Activated CD8-positive, alpha-beta T cell treated with anti-CD3 and anti-CD28 coated beads for 36 hours (primary cell): ENCODE data around the gene DTX3L. TPM values are rescaled to one million over a fixed set of nuclear protein-coding genes. Genes with fewer than 3 reads are reported as not detected.

Source experiments
- ATAC-seq: fragments of 200-7000 bp; cut with Tn5 transposase; one replicate; pipeline ENCODE4 v1.10.0; 2021; ENCODE audit warnings: mild to moderate bottlenecking, moderate library complexity
- CTCF ChIA-PET: fragments of 350-600 bp; sonication (Branson Sonifier 250); formaldehyde crosslinking; loops from one replicate; lab custom pipeline; 2021; ENCODE audit warnings: antibody characterized with exemption; lab: Charles Lee
- POLR2A ChIA-PET: fragments of 350-600 bp; sonication (Branson Sonifier 250); formaldehyde crosslinking; loops from one replicate; lab custom pipeline; 2021; ENCODE audit warnings: antibody characterized with exemption; lab: Charles Lee
- DNase-seq: peaks from one replicate; pipeline ENCODE4 v3.0.0-alpha.2; 2020
- H3K27ac Mint-ChIP-seq: one replicate; pipeline ENCODE4 v1.8.0; 2021; ENCODE audit warnings: mild to moderate bottlenecking, mixed read lengths
- H3K27me3 Mint-ChIP-seq: one replicate; pipeline ENCODE4 v1.8.0; 2021; ENCODE audit warnings: mixed read lengths
- H3K36me3 Mint-ChIP-seq: one replicate; pipeline ENCODE4 v1.8.0; 2021; ENCODE audit warnings: low read depth, mixed read lengths
- H3K4me1 Mint-ChIP-seq: one replicate; pipeline ENCODE4 v1.8.0; 2021; ENCODE audit warnings: low read depth, mixed read lengths
- H3K4me3 Mint-ChIP-seq: one replicate; pipeline ENCODE4 v1.8.0; 2021; ENCODE audit warnings: mild to moderate bottlenecking, moderate library complexity, mixed read lengths
- H3K9me3 Mint-ChIP-seq: one replicate; pipeline ENCODE4 v1.8.0; 2021; ENCODE audit warnings: mixed read lengths
- intact Hi-C: fragments of 100-400 bp; cut with micrococcal nuclease; formaldehyde crosslinking; loops from one replicate; pipeline ENCODE4 v1.10.0; 2022
- total RNA-seq, 2 experiments: library from RNA; stranded (reverse); gene quantifications; one replicate each; pipeline ENCODE4 v1.2.3, GENCODE V29; 2021
- TF ChIP-seq, protein P1 (sequence below): fragments of 200-600 bp; IDR thresholded peaks from one replicate; pipeline ENCODE4 v1.8.0; 2022; ENCODE audit warnings: antibody characterized with exemption, mild to moderate bottlenecking

Gene DTX3L
- total RNA-seq, 2 experiments from 2014 or later, result 22.1 to 25.9 TPM

DNA sequence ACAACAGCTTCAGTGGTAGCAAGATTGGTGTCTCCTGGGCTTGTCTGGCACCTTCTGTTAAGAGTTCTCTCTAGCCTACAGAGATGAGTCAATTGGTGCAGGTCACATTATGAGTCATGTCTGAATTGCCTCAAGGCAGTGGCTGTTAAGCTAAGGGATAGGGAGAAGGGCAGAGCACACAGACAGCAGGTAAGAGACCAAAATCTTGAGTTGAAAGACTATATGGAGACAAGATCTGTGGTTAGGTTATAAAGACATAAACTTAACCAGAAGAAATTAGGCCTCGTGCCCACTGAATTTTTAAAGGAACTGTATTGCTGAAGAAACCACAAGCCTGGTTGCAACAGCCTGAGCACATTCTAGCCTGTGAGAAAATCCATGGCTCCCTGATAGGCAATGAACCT, 30.2 kb upstream of the DTX3L start:
- H3K27me3 Mint-ChIP-seq, result no peaks in the 10 kb centered on the region
- intact Hi-C loops, result loop anchor here (1.0 kb wide), 1 partner anchor 37 kb away; no protein-coding TSS in a partner anchor
- H3K4me1 Mint-ChIP-seq, result peaks cover 38% of the 10 kb centered on the region
- peaks cover 46% of the 10 kb centered on the region for H3K36me3 Mint-ChIP-seq
- no peaks in the 10 kb centered on the region for H3K9me3 Mint-ChIP-seq
- peak overlapping the region; percentile 37 for H3K27ac Mint-ChIP-seq
- TF ChIP-seq, protein P1, sequence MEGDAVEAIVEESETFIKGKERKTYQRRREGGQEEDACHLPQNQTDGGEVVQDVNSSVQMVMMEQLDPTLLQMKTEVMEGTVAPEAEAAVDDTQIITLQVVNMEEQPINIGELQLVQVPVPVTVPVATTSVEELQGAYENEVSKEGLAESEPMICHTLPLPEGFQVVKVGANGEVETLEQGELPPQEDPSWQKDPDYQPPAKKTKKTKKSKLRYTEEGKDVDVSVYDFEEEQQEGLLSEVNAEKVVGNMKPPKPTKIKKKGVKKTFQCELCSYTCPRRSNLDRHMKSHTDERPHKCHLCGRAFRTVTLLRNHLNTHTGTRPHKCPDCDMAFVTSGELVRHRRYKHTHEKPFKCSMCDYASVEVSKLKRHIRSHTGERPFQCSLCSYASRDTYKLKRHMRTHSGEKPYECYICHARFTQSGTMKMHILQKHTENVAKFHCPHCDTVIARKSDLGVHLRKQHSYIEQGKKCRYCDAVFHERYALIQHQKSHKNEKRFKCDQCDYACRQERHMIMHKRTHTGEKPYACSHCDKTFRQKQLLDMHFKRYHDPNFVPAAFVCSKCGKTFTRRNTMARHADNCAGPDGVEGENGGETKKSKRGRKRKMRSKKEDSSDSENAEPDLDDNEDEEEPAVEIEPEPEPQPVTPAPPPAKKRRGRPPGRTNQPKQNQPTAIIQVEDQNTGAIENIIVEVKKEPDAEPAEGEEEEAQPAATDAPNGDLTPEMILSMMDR, result no peak
- peak; percentile 69 for DNase-seq
- CTCF ChIA-PET, result interaction anchor here (0.6 to 1.7 kb wide), 6 partner anchors 15 to 179 kb away, joined by 3 to 11 read pairs (median 3); no protein-coding TSS in a partner anchor
- ATAC-seq, result peak; percentile 99
- H3K4me3 Mint-ChIP-seq, result no peak overlapping the region
- POLR2A ChIA-PET, result interaction anchor here (1.0 to 1.5 kb wide), 2 partner anchors 118 to 150 kb away, joined by 3 to 4 read pairs; partner anchors contain the start of genes FAM162A and WDR5B

DNA sequence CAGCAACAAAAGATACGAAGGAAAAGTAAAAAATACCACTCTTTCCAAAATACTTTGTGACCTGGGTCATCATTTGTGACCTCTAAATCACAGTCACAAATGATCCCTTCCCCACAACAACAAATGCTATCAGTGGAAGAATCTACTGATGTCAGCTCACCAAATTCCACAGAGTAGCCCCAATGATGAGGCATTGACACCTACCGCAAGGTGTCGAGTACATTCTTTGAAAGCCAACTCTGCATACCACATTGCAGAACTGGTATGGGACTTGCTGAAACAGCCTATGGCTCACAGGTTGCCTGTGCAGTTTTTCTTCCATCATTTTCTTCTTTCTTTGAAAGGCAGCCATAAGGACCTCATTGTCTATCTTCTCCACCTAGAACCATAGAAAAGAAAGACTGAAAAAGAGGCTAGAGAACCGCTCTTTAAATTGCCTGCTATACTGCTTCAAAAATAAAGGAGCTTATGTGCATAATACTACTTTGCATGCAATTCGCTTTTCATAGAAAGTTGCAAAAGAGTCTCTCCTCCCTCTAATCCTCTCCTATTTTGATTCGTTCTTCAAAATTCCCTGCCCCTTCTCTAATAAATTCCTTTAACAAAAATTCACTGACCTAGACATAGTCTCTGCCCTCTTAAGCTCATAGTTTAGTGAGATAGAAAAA, 28.0 kb upstream of the DTX3L start:
- Mint-ChIP-seq H3K27me3 (no peaks in the 10 kb centered on the region), H3K9me3 (no peaks in the 10 kb centered on the region), H3K4me3 (no peak overlapping the region), H3K36me3 (peaks cover 50% of the 10 kb centered on the region), H3K27ac (no peak overlapping the region), H3K4me1 (peaks cover 38% of the 10 kb centered on the region)
- TF ChIP-seq, protein P1, result no peak
- intact Hi-C loops, result no loop called here
- CTCF ChIA-PET, result interaction anchor here (0.8 to 1.9 kb wide), 2 partner anchors 10 to 77 kb away, joined by 4 read pairs; no protein-coding TSS in a partner anchor
- ATAC-seq, result no peak
- POLR2A ChIA-PET, result interaction anchor here (1.8 kb wide), 1 partner anchor 21 kb away, joined by 5 read pairs; the partner anchor contains the start of gene KPNA1
- no peak for DNase-seq

DNA sequence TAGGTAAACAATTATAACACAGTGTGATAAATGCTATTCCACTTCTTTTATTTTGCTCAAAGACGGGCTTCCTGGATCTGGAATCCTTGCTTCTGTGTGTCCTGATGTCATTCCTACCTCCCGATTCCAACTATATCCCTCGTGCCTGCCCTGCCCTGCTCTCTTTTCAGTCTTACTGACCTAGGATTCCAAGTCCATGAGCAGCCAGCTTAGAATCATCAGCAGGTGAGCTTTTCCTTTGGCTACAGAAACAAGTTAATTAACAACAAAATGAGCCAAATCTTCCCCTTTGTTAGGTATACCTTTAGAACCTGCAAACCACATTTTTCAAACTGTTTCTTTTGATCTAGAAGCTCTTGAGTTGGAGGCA, 27.5 kb upstream of the DTX3L start:
- H3K36me3 Mint-ChIP-seq, result peaks cover 50% of the 10 kb centered on the region
- intact Hi-C loops, result no loop called here
- TF ChIP-seq, protein P1, result no peak
- H3K4me3 Mint-ChIP-seq, result no peak overlapping the region
- H3K27me3 Mint-ChIP-seq, result no peaks in the 10 kb centered on the region
- H3K9me3 Mint-ChIP-seq, result no peaks in the 10 kb centered on the region
- no peak for DNase-seq
- H3K27ac Mint-ChIP-seq, result no peak overlapping the region
- peaks cover 38% of the 10 kb centered on the region for H3K4me1 Mint-ChIP-seq
- ChIA-PET CTCF (interaction anchor here (0.8 to 1.9 kb wide), 2 partner anchors 10 to 78 kb away, joined by 4 read pairs; no protein-coding TSS in a partner anchor), POLR2A (no interaction called here)
- no peak for ATAC-seq

DNA sequence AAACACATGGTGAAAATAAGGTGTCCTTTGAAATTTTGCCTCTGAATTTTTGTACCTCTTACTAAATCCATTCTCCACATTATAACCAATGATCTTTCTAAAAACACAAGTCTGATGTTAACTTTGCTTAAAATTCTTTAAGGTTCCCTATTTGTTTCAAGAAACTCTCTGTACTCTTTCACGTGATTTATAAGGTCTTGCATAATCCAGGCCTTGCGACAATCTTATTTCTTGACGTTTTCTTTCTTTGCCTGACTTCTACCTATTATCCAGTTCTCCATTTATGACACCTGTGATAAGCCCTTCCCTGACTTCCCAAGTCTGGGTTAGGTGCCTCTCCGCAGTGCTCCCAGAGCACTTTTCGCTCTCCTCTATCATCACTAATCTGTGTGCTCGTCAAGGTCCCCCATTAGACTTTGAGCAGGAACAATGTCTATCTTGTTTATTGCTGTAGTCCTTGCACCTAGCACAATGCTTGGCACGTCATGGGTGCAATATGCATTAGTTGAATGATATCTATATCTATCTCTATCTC, 25.1 kb upstream of the DTX3L start:
- TF ChIP-seq, protein P1, result no peak
- POLR2A ChIA-PET, result no interaction called here
- ATAC-seq, result no peak
- DNase-seq, result no peak
- CTCF ChIA-PET, result no interaction called here
- Mint-ChIP-seq H3K4me3 (no peak overlapping the region), H3K4me1 (peaks cover 15% of the 10 kb centered on the region), H3K9me3 (no peaks in the 10 kb centered on the region), H3K27ac (no peak overlapping the region), H3K27me3 (no peaks in the 10 kb centered on the region), H3K36me3 (peaks cover 35% of the 10 kb centered on the region)
- intact Hi-C loops, result no loop called here

DNA sequence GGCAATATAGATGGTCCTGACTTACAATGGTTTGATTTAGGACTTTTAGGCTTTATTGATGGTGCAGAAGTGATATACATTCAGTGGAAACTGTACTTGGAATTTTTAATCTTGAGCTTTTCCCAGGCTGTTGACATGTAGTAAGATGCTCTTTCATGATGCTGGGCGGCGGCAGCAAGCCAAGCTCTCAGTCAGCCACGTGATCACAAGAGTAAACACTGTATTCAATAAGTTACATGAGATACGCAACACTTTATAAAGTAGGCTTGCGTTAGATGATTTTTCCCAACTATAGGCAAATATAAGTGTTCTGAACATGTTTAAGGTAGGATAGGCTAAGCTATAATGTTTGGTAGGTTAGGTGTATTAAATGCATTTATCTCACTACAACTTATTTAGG, 18.0 kb upstream of the DTX3L start:
- Mint-ChIP-seq H3K4me1 (no peaks in the 10 kb centered on the region), H3K36me3 (peaks cover 25% of the 10 kb centered on the region), H3K27ac (no peak overlapping the region), H3K9me3 (no peaks in the 10 kb centered on the region), H3K27me3 (no peaks in the 10 kb centered on the region), H3K4me3 (no peak overlapping the region)
- TF ChIP-seq, protein P1, result no peak
- no peak for ATAC-seq
- DNase-seq, result no peak
- CTCF ChIA-PET, result interaction anchor here (0.9 to 1.6 kb wide), 2 partner anchors 10 to 15 kb away, joined by 3 to 4 read pairs; no protein-coding TSS in a partner anchor
- POLR2A ChIA-PET, result interaction anchor here (0.7 to 1.3 kb wide), 3 partner anchors 12 to 135 kb away, joined by 3 read pairs; partner anchors contain the start of gene PARP14
- intact Hi-C loops, result no loop called here
